Nucleus accumbens (tissue), 56 donors: ENCODE measurements around the gene ARL4D.
"Not testable (repeated sequence)": the region's sequence is repeated elsewhere in the genome, so short reads cannot be mapped to it uniquely, and the experiment has no call there.

Experiments used
- DNase-seq, 56 donors: peaks; one replicate each; lab custom pipeline; 2025; lab: John Stamatoyannopoulos, UW

Gene ARL4D

GRCh38 chr17:43418441-43419374, 19.9 kb downstream of the ARL4D start:
- DNase-seq, result peak in 38 of 56 donors; percentile 12 to 82 (median 41)

GRCh38 chr17:43419375-43419882, 20.6 kb downstream of the ARL4D start:
- DNase-seq, result not testable (repeated sequence)

- no peak for DNase-seq
Observed at GRCh38 chr17:43423777-43424455, 25.1 kb downstream of the ARL4D start.

DNA sequence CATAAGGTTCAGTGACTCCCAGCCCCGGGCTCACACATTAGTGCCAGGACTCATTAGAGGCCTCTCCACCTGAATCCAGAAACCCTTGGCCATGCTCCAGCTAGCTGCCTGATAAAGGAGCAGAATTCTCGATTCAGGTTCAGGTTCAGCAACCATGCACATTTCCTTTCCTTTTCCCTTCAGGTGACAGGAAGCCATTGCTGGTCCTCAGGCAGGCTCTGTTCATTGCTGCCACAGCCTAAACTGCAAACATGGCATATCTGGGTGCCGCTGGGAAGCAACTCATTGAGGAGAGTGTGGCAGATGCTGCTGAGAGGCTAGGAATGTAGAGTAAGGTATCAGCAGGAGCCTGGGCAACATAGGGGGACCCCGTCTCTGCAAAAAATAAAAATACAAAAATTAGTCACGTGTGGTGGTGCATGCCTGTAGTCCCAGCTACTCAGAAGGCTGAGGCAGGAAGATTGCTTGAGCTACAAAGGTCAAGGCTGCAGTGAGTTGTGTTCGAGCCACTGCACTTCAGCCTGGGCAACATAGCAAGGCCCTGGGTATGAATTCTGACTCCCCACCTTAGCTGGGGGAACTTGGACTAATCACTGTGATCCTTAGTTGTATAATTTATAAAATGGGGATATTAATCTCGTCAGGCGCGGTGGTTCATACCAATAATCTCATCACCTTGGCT, 28.7 kb downstream of the ARL4D start:
- no peak for DNase-seq

DNA sequence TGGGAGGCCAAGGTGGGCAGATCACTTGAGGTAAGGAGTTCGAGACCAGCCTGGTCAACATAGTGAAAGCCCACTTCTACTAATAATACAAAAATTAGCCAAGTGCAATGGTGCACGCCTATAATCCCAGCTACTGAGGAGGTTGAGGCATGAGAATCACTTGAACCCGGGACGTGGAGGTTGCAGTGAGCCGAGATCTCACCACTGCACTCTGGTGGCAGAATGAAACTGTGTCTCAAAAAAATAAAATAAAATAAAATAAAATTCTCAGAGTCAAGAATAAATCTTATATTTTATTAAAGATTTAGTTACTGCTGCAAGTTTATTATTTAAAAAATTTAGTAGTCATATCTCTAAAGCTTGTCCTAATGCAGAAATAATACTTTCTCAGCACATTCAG, 29.7 kb downstream of the ARL4D start:
- DNase-seq, result no peak

GRCh38 chr17:43430936-43431713, 32.3 kb downstream of the ARL4D start:
- no peak for DNase-seq

- DNase-seq, result peak in 3 of 56 donors; percentile 3 to 16 (median 13)
Observed at GRCh38 chr17:43431714-43432523, 33.1 kb downstream of the ARL4D start.

DNA sequence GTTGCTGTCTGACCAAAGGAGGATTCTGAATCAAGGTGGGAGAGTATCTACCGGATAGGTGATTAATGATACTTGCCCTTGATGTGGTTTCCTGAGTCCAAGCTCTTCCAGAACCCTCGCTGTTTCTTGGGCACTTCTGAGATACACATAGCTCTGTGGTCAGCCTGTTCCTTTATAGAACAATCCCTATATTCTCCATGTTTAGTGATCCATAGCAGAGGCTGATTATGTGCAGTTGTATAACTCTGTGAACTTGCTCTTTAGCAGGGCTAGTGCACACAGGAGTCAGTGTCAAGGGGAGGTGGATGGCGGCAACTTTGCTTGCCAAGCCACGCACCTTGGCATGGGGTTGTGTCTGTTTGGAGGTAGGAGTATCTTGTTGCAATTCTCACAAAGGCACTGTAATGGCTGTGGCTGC, 36.1 kb downstream of the ARL4D start:
- no peak for DNase-seq

GRCh38 chr17:43437756-43438155, 39.0 kb downstream of the ARL4D start:
- DNase-seq, result no peak

DNA sequence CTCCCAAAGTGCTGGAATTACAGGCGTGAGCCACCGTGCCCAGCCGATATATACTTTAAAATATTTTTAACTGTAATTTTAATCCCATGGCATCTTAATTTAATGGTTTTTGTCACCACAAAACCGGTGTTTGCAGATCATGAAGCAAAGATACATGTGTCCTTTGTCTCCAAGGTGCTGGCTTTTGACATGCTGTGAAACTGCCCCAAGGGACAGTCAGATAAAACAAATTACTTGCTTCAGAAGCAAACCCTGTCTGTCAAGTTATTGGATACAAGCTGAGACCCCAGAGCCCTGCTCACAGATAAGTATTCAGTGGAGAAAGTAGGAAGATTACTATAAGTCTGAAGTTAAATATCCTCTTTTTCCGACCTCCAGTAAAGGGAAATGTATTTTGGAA, 39.8 kb downstream of the ARL4D start:
- DNase-seq, result no peak

GRCh38 chr17:43439041-43439440, 40.2 kb downstream of the ARL4D start:
- no peak for DNase-seq

DNA sequence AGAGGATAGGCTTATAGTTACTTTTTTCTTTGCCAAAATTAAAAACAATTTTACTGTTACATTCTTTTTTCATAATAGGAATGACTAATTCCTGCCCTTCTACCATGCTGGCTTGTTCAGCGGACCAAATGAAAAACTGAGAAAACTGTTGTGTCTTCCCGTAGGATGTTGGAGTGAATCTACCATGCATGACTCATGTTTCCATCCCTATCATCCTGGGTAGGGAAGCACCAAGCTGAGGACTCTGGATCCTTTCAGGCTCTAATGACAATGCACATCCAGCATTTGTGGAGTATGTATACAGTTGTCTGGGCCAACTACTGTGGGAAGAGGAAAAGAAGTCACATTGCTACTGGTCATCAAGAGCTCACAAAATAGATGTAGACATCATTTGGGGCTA, 43.9 kb downstream of the ARL4D start:
- DNase-seq, result no peak

- DNase-seq, result no peak
Observed at GRCh38 chr17:43443381-43443780, 44.6 kb downstream of the ARL4D start.

- DNase-seq, result no peak
Observed at GRCh38 chr17:43444223-43445008, 45.6 kb downstream of the ARL4D start.

- no peak for DNase-seq
Observed at GRCh38 chr17:43445009-43445589, 46.3 kb downstream of the ARL4D start.

- no peak for DNase-seq
Observed at GRCh38 chr17:43446773-43447172, 48.0 kb downstream of the ARL4D start.

GRCh38 chr17:43448720-43449469, 50.1 kb downstream of the ARL4D start:
- no peak for DNase-seq
